H1 (cell line): ENCODE data around the gene ATP11A. TPM values are rescaled to one million over a fixed set of nuclear protein-coding genes. Genes with fewer than 3 reads are reported as not detected.

Experiments
- ATF3 ChIP-seq: IDR thresholded peaks from 2 replicates; pipeline ENCODE4 v1.6.1; 2011; ENCODE audit warnings: low read depth, mild to moderate bottlenecking, low read length; ENCODE audit not compliant: insufficient read depth
- CBX8 ChIP-seq: fragments of 300-800, 300-1000 bp; sonication (generic); IDR thresholded peaks from 2 replicates; pipeline ENCODE4 v1.7.1; 2016; ENCODE audit warnings: low read depth, low read length, borderline replicate concordance
- CTBP2 ChIP-seq: IDR thresholded peaks from 2 replicates; pipeline ENCODE4 v1.7.0; 2011; ENCODE audit warnings: borderline replicate concordance, mild to moderate bottlenecking, moderate library complexity, mixed read lengths, low read length; ENCODE audit not compliant: insufficient read depth, insufficient read length
- HDAC6 ChIP-seq: IDR thresholded peaks from one replicate; pipeline ENCODE4 v1.7.1; 2012; ENCODE audit warnings: low read depth, mild to moderate bottlenecking, inconsistent platforms, low read length, moderate library complexity
- JUND ChIP-seq: IDR thresholded peaks from 2 replicates; pipeline ENCODE4 v1.6.1; 2011; ENCODE audit warnings: mild to moderate bottlenecking, improper control_type of control experiment, low read length
- POLR2A ChIP-seq, 2 experiments: IDR thresholded peaks; 1 replicate in 1 of 2; 2 replicates in 1 of 2; pipeline ENCODE4 v1.6.1; 2011; ENCODE audit warnings: low read depth in 2 of 2, low read length in 2 of 2, mild to moderate bottlenecking in 2 of 2; ENCODE audit errors: control extremely low read depth in 1 of 2
- RFX5 ChIP-seq: IDR thresholded peaks from 2 replicates; pipeline ENCODE4 v1.6.1; 2011; ENCODE audit warnings: low read depth, low read length, improper control_type of control experiment, borderline replicate concordance
- SIN3A ChIP-seq, 2 experiments: IDR thresholded peaks in 1 of 2; conservative IDR thresholded peaks in 1 of 2; 2 replicates each; pipeline ENCODE4 v1.6.1; 2011 to 2012; ENCODE audit warnings: low read length in 2 of 2, improper control_type of control experiment in 1 of 2, low read depth in 1 of 2, mild to moderate bottlenecking in 1 of 2
- polyA plus RNA-seq, 7 experiments: library from polyadenylated mRNA; depleted of rRNA in 3 of 7; stranded (reverse) in 5 of 7; unstranded in 2 of 7; fragments of >200 nt in 5 of 7; fragments of 200-250 nt in 2 of 7; gene quantifications; 1 replicate in 5 of 7; 2 replicates in 1 of 7; 4 replicates in 1 of 7; pipeline versions ENCODE4 v1.2.1 to v1.2.3, GENCODE V29; 2011 to 2013; ENCODE audit warnings: missing spikeins in 2 of 7, mixed read lengths in 2 of 7
- total RNA-seq: library from RNA; stranded (reverse); fragmentation: NEBNext Ultra II Directional; extraction: Animal tissue kit (Norgen Biotek cat#: 25700); gene quantifications from 2 replicates; pipeline ENCODE4 v1.2.1, GENCODE V29; 2021

ATP11A gene
- total and polyA plus RNA-seq, 2 of the 8 experiments (the other 6 are each of a cell fraction or from before 2014, with no cell fraction given) = 28.8 to 72.9 TPM

- TF ChIP-seq CBX8 (no peak), RFX5 (no peak), CTBP2 (no peak), POLR2A (IDR thresholded peaks at IDR 0.05; ENCODE audit: control extremely low read depth in 1 of 2, low read depth in 2 of 2, low read length in 2 of 2) (no peak), ATF3 (no peak), HDAC6 (no peak), JUND (no peak), SIN3A (conservative IDR thresholded peaks at IDR 0.05 in 1 of 2, IDR thresholded peaks at IDR 0.05 in 1 of 2; ENCODE audit: low read depth in 1 of 2, low read length in 2 of 2) (no peak)
These were observed 5.3 kb downstream of the ATP11A start (continued) for GRCh38 chr13:112695121-112695520.
